GM21390 (cell line): ENCODE measurements around the gene FAP.

Experiments used
- ATAC-seq: cut with Tn5 transposase; IDR thresholded peaks from one replicate; pipeline ENCODE4 v1.9.1; 2021; ENCODE audit not compliant: unreplicated experiment

FAP gene, protein sequence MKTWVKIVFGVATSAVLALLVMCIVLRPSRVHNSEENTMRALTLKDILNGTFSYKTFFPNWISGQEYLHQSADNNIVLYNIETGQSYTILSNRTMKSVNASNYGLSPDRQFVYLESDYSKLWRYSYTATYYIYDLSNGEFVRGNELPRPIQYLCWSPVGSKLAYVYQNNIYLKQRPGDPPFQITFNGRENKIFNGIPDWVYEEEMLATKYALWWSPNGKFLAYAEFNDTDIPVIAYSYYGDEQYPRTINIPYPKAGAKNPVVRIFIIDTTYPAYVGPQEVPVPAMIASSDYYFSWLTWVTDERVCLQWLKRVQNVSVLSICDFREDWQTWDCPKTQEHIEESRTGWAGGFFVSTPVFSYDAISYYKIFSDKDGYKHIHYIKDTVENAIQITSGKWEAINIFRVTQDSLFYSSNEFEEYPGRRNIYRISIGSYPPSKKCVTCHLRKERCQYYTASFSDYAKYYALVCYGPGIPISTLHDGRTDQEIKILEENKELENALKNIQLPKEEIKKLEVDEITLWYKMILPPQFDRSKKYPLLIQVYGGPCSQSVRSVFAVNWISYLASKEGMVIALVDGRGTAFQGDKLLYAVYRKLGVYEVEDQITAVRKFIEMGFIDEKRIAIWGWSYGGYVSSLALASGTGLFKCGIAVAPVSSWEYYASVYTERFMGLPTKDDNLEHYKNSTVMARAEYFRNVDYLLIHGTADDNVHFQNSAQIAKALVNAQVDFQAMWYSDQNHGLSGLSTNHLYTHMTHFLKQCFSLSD

DNA sequence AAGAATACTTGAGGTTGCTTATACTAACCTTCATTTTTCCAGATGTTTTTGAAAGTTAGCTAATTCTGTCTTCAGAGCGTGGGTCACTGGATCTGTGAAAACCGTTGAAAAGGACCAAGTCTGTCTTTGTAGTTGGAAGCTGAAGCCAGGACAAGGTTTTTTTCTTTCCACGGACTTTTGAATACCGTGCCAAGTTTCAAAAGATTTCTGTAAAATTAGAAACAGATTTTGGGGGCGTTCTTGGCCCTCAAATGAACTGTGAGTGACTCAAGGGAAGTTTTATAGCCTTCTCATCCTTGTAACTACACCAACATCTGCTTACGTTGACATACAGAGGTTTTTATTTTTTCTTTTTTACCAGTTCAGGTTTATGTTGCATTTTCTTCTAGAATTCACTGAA lies at the start of gene FAP:
FAP (minus strand) TSS at position 152 of the 400 bp plus-strand sequence; CDS start at position 34, 118 bp downstream.
- ATAC-seq = no peak

DNA sequence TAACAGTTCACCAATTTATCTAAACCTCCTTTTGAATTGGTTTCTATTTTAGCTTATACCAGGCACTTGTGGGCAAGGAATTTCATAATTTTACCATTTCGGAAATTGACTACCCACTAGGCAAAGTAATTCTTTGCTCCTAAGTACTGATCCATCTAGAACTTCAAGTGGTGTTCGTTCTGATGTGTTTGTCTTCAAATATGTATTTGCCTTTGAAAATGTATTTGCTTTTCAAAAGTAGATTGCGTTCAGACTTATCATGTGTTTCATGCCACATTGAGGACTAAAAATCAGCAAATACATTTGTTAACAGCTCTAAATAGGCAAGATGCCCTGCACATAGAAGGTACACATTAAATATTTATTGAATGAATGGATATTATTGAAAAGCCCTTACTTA lies 48.5 kb upstream of the FAP start:
- no peak for ATAC-seq

DNA sequence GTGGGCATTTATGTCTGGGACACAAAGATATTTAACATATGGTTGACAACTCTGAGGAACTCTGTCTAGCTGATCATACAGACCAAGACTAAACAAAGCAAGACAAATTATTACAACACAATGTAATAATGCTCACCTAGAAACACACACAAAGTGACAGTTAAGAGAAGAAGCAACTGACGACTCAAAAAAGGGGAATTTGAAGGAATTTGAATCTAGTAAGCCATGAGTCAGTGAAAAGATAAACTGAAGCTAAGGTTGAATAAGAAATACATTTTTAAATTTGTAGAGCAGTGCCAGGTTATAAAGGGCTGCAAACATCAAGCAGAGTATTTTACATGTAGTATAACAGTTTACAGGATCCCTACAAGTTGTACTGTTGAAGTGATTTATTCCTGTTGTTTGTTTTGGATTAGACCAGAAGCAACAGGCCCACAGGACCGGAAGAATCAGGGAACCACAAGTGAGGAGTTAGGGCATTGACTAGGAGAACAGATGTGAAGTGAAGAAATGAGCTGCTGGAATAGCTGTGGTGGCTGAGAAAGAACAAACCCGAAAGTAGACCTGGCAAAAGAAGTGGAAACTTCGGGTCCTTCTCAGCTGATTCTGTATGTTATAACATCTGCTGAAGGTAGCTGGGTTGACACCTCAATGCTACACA lies 39.6 kb upstream of the FAP start:
- ATAC-seq = no peak

DNA sequence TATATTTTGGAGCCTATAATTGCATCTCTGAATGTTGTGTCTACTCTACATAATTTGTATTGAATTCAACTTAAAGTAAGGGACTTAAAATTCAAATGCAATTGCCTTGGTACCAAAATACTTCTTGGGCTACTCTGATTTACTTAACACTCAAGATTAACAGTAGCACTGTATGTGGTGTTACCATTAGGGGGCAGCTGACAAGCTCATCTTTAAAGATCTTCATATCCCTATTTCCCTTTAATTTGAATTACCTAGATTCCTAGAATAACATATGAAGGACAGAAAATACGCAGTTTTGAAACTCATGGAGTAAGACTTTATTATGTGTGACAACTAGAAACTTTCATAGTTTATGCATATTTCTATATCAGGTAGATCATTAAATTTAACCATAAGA lies 37.4 kb upstream of the FAP start:
- ATAC-seq = no peak

DNA sequence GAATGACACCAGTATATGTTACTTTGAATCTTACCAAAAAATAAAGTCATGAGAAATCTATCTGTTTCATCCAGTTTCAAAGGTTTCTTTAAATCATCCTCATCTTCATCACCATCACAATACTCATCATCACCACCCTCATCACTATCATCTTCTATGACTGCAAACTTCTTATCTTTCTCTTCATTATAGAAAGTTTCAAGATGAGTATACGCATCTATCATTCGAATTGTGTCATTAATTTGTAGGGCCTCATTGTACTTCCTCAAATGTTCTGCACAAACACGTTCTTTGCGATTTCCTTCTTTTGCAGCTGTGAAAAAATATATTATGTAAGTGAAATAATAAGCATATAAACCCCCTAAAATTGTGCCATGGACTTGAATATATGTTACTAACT lies 34.1 kb upstream of the FAP start:
- ATAC-seq = no peak

DNA sequence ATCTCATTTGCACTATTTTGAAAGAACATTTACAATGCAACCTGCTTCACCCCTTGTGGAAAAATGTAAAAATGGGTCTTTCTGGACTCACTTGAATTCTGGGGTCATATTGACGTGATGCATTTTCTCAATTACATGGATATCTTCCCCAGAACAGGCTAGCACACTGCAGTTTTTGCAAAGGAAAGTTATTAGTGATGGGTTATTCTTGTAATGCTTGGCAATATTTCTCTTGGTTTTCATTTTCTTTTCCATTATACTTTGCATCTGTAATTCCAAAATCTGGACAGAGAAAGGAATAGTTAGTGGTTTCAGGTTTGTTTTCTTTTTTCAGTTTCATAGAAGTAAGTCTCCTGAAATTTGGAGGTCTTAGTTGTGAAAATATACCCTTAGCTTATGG lies 24.8 kb upstream of the FAP start:
- no peak for ATAC-seq

DNA sequence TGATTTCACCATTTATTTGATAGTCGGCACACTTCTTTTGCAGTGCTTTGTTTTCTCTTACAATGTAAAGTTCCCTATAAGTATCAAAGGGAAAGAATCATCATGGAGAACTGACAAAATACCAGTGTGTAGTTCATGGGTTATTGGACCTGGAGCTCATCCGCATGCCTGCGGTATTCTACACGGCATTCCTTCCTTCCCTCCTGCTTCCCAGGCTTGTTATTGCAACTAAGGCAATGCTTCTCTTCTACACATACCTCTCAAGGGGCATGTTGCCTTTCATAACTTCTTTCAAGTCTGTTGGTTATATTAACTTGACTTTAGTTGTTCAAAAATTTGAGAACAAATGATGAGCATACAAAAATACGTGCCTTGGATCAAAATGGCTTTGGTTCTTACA lies 24.3 kb upstream of the FAP start:
- ATAC-seq = no peak

DNA sequence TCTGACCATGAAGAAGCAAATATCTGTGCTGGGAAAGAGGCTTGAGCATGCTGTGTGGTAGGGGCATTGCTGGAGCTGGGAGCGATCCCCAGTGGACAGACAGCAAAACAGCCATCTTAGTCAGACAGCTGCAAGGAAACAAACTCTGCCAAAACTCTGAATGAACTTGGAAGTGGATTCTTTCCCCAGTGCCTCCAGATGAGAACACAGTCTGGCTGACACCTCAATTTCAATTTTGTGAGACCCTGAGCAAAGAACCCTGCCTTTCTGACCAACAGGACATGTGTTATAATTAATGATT lies 23.2 kb upstream of the FAP start:
- no peak for ATAC-seq

DNA sequence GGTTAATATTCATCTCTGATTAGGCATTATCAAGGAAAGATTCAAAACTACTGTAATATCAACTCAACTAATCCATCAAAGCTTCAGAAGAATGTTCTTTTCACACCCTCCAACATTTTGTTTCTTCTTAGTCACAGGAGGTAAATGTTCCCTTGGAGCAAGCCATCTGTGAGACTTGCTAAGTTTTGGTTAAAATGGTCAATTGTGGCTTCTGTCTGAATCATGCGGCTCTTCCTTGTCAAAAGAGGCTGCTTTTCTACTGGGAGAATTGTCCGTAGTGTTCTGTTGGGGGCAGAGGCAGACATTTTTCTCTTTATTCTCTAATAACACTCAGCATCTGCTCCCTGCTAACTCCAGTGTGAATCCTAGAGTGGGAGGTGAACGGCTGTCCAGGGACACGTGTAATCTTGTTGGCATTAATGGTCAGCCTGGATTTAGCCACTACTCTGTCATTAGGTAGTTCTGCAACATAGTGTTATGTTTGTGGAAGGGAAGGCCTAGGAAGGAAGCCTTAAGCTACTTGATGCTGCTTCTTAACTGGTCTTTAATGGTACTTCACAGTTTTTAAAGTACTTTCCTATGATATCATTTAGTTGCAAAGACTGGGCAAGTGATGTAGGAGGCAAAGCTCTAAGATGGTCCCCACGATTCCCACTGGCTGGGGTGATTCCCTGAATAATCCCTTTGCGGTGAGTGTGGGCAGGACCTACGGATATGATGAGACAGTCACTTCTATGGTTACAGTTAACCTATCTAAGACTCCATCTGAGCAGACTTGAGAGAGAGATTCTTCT lies 22.6 kb upstream of the FAP start:
- ATAC-seq = no peak

DNA sequence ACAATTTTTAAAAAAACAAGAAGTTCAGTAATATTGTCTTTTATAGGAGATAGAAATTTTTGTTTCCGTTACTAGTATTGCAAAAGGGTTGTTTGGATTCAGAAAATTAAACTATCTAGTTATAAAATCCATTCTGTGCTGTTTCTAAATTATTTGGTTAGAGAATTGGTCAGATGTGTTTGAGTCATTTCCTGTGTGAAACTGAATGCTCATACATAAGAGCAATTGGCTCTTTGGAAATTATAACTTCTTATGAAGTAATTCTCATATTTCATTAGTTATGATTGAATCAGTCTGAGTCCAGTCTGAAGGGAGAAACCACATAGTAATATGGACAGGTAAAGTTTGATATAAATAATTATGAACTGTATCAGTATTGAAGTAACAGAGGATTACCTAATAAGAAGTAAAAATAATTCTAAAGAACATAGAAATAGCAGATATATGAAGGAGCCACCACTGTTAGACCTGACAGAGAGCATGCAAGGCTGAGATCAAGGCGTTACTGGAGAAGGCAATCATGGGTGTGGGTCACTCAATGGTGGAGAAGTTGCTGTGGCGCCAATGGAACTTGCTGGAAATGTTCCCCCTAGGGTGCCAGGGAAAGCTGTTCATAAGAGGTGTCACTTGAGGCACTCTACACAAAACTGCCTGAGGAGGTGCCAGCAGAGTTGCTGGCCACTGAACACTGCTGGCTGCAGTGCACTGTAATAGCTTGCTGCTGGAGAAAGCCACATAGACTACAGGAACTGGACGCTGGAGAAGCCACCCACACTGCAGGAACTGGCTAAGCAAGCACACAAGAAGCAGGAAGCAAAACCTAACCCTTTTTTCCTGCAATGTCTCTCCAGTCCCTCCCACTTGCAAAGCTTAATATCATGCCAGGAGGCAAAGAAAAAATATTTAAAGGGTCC lies 18.0 kb upstream of the FAP start:
- peak; percentile 50 for ATAC-seq

DNA sequence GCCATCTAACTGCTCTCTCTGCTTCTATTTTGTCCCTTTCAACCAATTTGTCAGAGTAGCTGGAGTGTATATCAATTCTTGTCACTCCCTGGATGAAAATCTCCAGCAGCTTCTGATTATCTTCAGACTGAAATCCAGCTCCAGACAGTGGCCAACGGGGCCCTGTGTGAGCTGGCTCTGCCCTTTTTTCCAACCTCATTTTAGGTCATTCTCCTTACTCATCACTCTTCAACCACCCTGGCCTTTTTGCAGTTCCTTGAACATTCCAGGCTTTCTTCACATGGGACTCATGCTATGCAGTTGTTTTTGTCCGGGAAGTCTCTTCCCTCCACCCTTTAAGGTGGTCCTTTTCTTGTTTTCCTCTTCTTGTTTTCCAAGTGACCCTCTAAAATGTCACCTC lies 15.4 kb upstream of the FAP start:
- ATAC-seq = no peak

DNA sequence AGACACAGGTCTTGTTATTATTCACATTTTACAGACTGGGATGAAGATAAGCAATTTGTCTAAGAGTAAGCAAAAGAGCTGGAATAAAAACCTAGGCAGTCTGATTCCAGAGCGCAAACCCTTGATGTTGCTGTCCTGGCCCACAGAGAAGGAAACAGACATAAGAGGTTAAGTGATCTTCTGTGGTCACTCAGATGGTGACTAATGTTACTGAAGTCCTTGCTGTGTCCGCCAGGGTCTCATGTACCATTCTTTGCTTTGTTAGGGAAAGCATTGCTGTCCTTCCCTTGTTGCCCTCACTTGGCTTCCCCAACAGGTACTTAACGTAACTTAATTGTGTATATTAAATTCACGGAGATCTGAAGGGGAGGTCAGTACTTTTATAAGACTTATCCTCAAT lies 14.9 kb upstream of the FAP start:
- ATAC-seq = no peak

DNA sequence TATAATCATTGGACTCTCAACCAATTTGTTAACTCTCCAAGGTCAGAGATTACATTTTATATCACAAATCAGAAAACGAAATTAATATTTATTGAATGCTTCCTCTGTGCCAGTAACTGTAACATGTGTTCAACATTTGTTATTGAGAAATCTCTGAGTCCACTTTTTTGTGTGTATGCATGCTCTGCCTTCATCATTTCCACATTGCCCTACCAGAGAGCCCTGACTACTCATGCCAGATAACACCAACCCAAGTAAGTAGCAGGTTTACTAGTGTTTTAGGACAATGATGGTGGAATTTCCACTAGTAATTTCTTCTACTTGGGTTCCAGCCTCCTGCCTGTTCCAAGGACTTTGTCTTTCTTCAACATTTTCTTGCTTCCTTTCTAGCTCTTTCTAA lies 14.2 kb upstream of the FAP start:
- no peak for ATAC-seq

DNA sequence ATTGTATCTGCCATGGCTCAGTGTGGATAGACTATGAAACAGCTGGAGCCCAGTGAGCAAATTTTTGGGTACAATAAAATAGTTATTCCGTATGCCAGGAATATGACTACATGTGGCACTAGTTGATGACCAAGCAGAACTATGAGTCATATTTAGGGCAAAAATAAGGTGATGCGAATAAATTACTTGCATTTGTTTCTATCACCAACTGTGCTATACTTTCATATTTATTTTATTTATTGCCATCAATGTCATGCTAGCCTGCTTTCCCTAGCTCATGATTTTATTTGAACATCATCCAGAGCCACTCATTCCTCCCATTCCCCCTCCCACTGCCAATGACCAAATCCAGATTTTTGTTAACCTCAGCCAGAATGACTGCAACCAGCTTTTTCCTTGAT lies 13.3 kb upstream of the FAP start:
- ATAC-seq = no peak

DNA sequence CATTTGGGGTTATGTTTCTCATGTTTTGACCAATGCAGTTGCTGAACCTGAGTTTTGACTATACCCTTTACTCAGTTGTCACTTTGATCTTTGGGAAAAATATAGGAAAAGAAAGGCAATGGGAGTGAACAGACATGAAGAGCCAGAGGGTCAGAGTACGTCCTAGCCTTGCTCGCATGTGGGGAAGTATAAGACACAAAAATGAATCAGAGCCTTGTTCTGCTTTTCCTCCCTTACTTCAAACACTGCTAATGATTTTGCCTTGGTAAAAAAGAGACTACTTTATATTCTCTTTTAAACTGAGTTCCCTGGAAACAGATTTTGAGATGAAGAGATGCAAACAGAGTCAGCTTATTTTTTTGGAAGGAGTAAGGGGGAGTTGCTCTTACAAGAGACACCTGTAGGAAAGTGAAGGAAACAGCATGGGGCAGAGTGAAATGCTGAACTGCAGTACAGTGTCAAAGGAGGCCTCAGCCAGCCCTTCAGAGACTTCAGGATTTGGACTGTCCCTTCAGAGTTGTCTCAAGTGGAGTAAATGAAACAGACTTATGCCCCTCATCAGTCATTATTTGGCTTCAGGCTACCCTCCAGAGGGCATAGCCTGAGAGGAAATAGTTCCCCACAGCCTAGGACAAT lies 11.1 kb upstream of the FAP start:
- ATAC-seq = no peak

DNA sequence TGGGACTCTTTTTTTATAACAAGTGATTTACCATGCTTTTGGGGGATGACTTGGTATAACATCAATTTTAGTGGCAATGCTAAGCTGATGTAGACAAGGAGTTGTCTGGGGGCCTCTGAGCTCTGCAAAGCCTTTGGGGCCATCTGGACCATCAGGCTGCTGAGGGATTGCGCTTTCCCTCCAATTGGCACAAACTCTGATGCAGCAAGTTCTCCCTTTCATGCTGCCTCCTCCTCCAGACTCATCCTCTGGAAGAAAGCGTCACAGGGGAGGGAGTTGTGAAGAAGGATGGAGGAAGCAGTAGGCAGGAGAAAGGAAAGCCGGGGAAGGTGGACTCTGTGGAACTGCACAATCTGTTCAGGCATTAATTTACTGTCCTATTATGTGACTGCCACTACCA lies 10.2 kb upstream of the FAP start:
- no peak for ATAC-seq

DNA sequence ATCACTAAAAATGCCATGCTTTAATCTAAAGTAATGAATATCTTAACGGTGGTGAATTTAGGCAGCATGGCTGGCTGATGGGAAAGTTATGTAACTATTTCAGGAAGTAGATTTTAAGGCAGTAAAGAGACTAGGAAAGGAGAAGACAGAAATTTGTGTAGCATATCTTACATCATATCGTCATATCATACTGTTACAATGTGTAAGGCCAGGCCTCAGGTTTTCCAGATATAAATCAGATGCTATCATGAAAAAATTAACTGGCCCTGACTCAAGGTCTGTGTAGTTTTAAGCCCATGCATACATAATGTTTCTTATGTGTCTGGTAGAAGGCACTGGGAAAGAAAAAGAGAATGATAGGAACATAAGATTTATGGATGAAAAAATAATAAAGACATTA lies 8.9 kb upstream of the FAP start:
- no peak for ATAC-seq

DNA sequence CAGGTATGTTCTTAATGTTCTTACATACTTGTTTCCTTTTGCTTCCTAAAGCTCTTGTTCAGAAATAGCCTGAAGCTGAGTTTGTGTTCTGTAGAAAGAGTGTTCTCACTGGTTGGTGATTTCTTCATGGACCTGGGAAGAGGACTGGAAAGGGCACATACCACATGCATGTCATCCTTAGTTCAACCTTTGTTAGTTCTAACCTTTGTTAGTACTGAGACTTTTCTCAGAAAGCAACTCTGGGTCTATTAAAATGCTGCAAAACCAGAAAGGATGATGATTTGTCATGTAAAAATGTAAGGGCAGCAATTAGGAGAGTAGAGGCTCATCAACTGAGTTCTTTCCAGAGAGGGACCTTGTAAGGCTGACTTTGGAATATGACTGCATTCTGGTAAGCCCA lies 2.5 kb upstream of the FAP start:
- ATAC-seq = no peak

DNA sequence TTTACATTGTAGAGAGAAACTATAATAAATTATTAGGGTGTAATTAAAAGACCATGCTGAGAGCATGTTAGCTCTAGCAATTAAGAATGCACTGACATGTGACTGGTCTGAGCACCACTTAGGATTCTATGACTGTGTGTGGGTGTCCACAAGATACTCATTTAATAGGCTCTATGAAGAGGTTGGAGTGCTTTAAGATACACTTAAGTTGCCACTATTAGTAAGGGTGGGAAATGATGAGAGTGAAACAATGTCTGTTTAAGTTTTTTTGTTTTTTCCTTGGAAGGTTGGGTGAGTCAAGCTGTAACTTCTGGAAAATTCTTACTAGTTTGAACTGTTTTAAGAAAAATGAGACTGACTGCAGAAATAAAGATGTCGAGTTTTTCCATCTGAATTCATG lies 1.8 kb upstream of the FAP start:
- ATAC-seq = no peak

DNA sequence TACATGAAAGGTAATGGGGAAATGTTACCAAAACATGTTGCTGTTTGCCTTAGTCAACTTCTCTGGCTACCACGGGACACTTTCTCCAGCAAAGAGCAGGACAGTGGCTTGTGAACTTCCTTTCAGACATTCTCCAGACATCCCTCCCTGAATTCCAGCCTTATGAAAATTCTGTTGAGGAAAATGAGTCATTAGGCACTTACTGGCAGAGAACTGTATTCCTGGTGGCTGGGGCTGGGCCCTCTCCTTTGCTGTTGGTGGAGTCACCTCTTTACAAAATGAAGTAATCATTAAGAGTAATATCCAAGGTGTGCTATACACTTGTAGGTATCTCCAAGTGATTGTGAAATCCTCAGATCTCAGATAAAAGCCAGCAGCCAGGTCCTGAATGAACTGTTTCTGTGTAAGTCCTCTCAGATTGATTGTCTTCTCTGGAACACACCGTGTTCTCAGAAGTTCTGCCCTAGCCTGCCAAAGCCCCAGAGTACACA lies 1.3 kb upstream of the FAP start:
- ATAC-seq = no peak
